NB4 (cell line): ENCODE data around the gene HIRA.

ENCODE experiments used
- DNase-seq: peaks from one replicate; pipeline ENCODE4 v3.0.0; 2010; ENCODE audit warnings: low read depth
- H3K4me3 ChIP-seq: one replicate; pipeline ENCODE4 v1.5.1; 2011; ENCODE audit warnings: mild to moderate bottlenecking, low read depth, low read length, moderate library complexity
- MYC ChIP-seq: IDR thresholded peaks from 2 replicates; pipeline ENCODE4 v1.6.1; 2011; ENCODE audit warnings: low read depth, low read length
- POLR2A ChIP-seq: IDR thresholded peaks from 2 replicates; pipeline ENCODE4 v1.6.1; 2011; ENCODE audit warnings: mild to moderate bottlenecking; ENCODE audit not compliant: insufficient read length; ENCODE audit errors: extremely low read depth
- TF ChIP-seq, protein P1 (sequence below): IDR thresholded peaks from 2 replicates; pipeline ENCODE4 v1.6.1; 2011; ENCODE audit warnings: low read depth, low read length
- TF ChIP-seq, protein P2 (sequence below): IDR thresholded peaks from one replicate; pipeline ENCODE4 v1.5.1; 2012; ENCODE audit warnings: low read depth, low read length

HIRA gene

DNA sequence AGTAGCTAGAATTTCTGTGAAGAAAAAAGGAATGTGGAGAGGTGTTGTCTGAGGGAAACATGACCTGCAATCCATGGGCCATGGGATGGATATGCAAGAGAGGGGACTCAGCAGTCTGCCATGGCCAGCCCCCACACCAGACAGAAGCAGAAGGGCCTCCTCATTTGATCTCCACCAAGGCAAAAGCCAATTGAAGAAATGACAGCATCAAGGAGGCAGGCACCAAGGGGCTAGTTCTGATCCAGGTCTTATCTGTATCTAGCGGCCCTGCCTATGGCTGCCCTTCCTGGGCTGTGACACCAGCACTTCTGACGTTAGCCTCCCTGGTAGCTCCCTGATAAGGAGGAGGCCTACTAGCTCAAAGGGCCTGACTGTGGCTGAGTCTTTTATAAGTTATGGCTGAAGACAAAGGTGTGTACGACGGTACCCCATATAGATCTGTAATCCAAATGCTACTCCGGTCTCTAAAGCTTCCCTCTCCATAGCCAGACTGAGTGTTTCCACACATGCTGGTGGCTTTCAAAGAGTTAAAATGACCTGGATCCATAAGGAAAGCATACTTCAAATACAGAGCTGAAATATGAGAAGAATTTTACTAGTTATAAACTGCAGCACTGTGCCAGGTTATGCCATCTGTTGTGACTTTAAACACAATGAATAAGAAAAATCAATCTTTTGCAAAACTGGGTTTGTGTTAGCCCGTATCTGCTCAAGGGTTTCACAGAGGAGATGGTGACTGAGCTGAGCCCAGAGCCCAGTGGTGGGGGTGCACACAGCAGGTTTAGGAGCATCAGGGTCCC, 34.4 kb downstream of the HIRA start:
- H3K4me3 ChIP-seq, result no peak overlapping the region
- DNase-seq, result no peak
- TF ChIP-seq MYC, result no peak

DNA sequence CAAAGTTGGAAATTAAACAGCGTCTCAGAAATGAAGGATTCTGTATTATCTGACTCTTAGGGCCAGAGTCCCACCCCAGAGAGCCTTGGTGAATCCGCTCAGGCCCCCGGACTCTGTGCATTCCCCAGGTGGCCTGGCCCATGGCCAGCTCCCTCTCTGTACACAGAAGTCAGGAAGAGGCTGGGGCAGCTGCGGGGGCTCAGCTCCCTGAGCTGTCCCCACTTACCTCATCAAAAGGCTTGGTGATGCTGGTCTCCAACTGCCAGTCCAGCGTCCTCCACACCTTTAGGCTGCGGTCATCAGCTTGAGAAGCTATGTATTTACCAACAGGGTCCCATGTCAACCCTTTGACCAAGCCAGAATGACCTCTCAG, 35.0 kb downstream of the HIRA start:
- TF ChIP-seq, protein P1, sequence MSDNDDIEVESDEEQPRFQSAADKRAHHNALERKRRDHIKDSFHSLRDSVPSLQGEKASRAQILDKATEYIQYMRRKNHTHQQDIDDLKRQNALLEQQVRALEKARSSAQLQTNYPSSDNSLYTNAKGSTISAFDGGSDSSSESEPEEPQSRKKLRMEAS, result no peak
- no peak for TF ChIP-seq MYC
- TF ChIP-seq, protein P2, sequence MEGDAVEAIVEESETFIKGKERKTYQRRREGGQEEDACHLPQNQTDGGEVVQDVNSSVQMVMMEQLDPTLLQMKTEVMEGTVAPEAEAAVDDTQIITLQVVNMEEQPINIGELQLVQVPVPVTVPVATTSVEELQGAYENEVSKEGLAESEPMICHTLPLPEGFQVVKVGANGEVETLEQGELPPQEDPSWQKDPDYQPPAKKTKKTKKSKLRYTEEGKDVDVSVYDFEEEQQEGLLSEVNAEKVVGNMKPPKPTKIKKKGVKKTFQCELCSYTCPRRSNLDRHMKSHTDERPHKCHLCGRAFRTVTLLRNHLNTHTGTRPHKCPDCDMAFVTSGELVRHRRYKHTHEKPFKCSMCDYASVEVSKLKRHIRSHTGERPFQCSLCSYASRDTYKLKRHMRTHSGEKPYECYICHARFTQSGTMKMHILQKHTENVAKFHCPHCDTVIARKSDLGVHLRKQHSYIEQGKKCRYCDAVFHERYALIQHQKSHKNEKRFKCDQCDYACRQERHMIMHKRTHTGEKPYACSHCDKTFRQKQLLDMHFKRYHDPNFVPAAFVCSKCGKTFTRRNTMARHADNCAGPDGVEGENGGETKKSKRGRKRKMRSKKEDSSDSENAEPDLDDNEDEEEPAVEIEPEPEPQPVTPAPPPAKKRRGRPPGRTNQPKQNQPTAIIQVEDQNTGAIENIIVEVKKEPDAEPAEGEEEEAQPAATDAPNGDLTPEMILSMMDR, result no peak
- no peak for TF ChIP-seq POLR2A
- DNase-seq, result no peak
- H3K4me3 ChIP-seq, result no peak overlapping the region

DNA sequence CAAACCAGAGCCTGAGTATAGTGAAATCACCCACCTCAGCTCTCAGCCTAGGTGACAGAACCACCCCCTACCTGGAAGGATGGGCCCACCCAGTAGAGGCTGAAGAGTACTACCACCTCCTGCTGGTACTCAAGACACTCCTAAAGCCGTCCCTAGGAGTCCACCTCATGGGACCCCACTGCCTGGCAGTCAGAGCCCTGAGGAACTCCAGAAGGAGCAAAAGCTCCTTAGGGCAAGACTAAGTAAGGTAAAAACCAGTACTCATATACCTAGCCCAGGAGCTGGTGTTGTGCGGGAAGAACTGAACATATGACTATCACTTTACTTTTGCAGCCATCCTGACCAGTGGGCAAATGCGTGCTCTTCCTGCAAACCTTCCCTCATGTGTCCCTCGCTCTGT, 36.3 kb downstream of the HIRA start:
- no peak for DNase-seq
- TF ChIP-seq, protein P1, result no peak
- TF ChIP-seq, protein P2, result no peak
- no peak for TF ChIP-seq POLR2A
- no peak overlapping the region for H3K4me3 ChIP-seq

DNA sequence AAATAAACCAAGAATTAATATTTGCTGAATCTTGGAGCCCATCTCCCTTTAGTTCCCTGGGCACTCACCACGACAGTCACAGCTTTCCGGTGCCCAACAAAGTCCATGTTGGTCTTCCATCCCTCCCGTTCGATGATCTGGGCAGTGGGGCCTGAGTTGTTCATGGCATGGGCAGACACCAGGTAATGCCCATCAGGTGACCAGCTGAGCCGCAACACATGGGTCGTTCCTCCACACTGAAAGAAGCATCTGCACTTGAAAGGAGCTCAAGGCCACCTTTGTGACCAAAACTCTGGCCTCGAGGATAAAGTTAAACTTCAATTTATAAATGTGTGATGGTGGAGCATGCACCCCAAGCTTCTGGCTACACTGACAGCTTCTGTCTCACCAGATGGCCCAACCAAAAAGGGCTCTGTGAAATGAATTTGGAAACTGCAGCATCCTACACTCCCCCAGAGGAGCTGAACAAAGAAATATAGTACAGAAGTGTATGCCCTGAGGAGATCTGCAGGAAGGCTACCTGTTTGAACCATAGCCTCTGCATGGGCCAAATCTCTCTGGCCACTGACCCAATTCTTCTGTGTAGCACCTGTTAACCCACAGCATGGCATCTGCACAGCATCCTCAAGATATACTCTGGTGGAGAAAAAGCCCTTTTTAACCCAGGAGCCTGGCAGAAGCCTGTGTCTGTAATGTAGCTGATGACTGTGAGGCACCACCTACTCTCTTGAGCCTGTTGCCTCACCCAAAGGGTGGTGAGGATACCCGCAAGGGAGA, 37.1 kb downstream of the HIRA start:
- no peak for DNase-seq
- TF ChIP-seq MYC, result no peak
- no peak for TF ChIP-seq POLR2A
- TF ChIP-seq, protein P1, result no peak
- TF ChIP-seq, protein P2, result no peak
- H3K4me3 ChIP-seq, result no peak overlapping the region

DNA sequence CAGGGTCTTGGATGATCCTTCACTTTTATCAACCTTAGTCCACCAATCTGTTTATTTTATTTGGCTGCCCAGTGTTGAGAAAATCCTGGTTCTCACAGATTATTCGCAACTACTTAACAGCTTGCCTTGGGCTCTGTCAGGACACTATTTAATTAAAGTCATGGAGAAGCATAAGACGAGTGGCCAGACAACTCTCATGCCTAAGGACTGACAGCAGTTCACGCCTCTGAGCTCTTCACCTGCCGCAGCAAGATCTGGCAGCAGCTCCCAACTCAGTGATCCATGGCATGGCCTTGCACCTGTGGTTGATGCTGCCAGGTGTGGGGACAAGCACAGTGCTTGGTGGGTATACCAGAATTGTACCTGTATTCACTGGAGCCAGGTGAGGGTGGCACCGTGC, 37.8 kb downstream of the HIRA start:
- no peak for DNase-seq
- TF ChIP-seq, protein P2, result no peak
- no peak for TF ChIP-seq MYC
- no peak overlapping the region for H3K4me3 ChIP-seq

DNA sequence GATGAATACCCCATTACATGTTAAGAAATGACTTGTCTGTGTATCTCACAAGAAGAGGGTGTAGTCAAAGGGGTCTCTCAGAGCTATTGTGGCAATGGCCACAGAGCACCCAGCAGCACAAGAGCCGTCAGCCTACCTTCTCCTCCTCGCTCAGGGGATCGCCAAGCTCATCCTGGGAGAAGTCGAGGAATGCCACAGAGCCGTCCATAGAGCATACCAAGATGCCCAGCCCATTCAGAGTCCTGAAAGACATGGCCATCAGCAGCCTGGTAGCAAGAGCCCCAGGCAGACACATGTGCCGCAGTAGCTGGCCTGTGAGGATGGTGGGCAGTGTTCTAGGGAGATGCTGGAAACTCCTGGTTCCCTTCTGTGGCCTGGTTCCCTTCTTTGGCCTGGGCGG, 44.0 kb downstream of the HIRA start:
- no peak for DNase-seq
- no peak for TF ChIP-seq MYC
- TF ChIP-seq, protein P2, result no peak
- TF ChIP-seq, protein P1, result no peak
- no peak for TF ChIP-seq POLR2A
- H3K4me3 ChIP-seq, result no peak overlapping the region
